H1 (cell line): ENCODE results near the gene DEFB129. TPM values are rescaled to one million over a fixed set of nuclear protein-coding genes. Genes with fewer than 3 reads are reported as not detected.

Source experiments
- CTCF ChIA-PET: fragments of 300-600 bp; sonication (Branson Sonifier 250); formaldehyde crosslinking; loops from one replicate; lab custom pipeline; 2021; ENCODE audit not compliant: partially characterized antibody; lab: Charles Lee
- POLR2A ChIA-PET: fragments of 300-600 bp; sonication (Branson Sonifier 250); formaldehyde crosslinking; loops from one replicate; lab custom pipeline; 2021; ENCODE audit warnings: inconsistent platforms; ENCODE audit not compliant: partially characterized antibody; lab: Charles Lee
- DNase-seq, 2 experiments: peaks; one replicate each; pipeline versions ENCODE4 v3.0.0 to v3.0.0-alpha.2; 2010 to 2022; ENCODE audit warnings: low spot score in 2 of 2, low read depth in 1 of 2, mixed read lengths in 1 of 2
- FAIRE-seq: peaks from 2 replicates; lab custom pipeline; 2011; peaks lifted over from hg19 to GRCh38; lab: Jason Lieb, UNC
- H2AFZ ChIP-seq: 2 replicates; pipeline ENCODE4 v1.8.1; 2012; ENCODE audit warnings: low read length, inconsistent platforms
- H2AK5ac ChIP-seq: 2 replicates; pipeline ENCODE4 v1.6.1; 2013; ENCODE audit warnings: low read depth, low read length
- H2BK120ac ChIP-seq: replicated peaks from 2 replicates; pipeline ENCODE3; 2013; ENCODE audit warnings: low read depth, low read length, inconsistent platforms
- H2BK12ac ChIP-seq: 2 replicates; pipeline ENCODE4 v1.6.1; 2013; ENCODE audit warnings: low read depth, low read length
- H2BK15ac ChIP-seq: 2 replicates; pipeline ENCODE4 v1.6.1; 2013; ENCODE audit warnings: low read length
- H2BK20ac ChIP-seq: 2 replicates; pipeline ENCODE4 v1.6.1; 2013; ENCODE audit warnings: low read length
- H2BK5ac ChIP-seq: 2 replicates; pipeline ENCODE4 v1.6.1; 2013; ENCODE audit warnings: low read depth, low read length
- H3K14ac ChIP-seq: 2 replicates; pipeline ENCODE4 v1.6.1; 2013; ENCODE audit warnings: inconsistent platforms; ENCODE audit not compliant: insufficient read length
- H3K18ac ChIP-seq: 2 replicates; pipeline ENCODE4 v1.6.1; 2013; ENCODE audit warnings: low read length; ENCODE audit errors: extremely low read depth
- H3K23ac ChIP-seq: 2 replicates; pipeline ENCODE4 v1.6.1; 2013; ENCODE audit warnings: inconsistent platforms; ENCODE audit not compliant: insufficient read length
- H3K23me2 ChIP-seq: 2 replicates; pipeline ENCODE4 v1.6.1; 2013; ENCODE audit warnings: low read depth, low read length
- H3K27ac ChIP-seq: 2 replicates; pipeline ENCODE4 v1.6.1; 2011; ENCODE audit warnings: low read depth, low read length, inconsistent platforms
- H3K27me3 ChIP-seq, 4 experiments: replicated peaks in 1 of 4; 1 replicate in 1 of 4; 2 replicates in 3 of 4; pipeline versions ENCODE4 v1.6.1 to v1.8.1; 2011 to 2013; ENCODE audit warnings: low read length in 3 of 4, mild to moderate bottlenecking in 3 of 4, inconsistent platforms in 2 of 4, mixed read lengths in 2 of 4, moderate library complexity in 1 of 4; ENCODE audit not compliant: control insufficient read depth in 3 of 4, insufficient read depth in 3 of 4; ENCODE audit errors: extremely low read depth in 1 of 4
- H3K36me3 ChIP-seq, 4 experiments: 2 replicates each; pipeline versions ENCODE4 v1.6.1 to v1.8.1; 2011 to 2013; ENCODE audit warnings: mild to moderate bottlenecking in 4 of 4, low read length in 3 of 4, moderate library complexity in 2 of 4, control low read depth in 1 of 4, inconsistent platforms in 1 of 4; ENCODE audit not compliant: insufficient read depth in 4 of 4, control insufficient read depth in 2 of 4
- H3K4ac ChIP-seq: replicated peaks from 2 replicates; pipeline ENCODE3; 2013; ENCODE audit warnings: low read length, low read depth, mixed read lengths, inconsistent platforms; ENCODE audit not compliant: insufficient read length
- H3K4me1 ChIP-seq, 4 experiments: replicated peaks in 1 of 4; 1 replicate in 1 of 4; 2 replicates in 3 of 4; pipeline versions ENCODE4 v1.6.1 to v1.8.1; 2011 to 2013; ENCODE audit warnings: low read length in 3 of 4, inconsistent platforms in 2 of 4, mixed read lengths in 1 of 4; ENCODE audit not compliant: insufficient read depth in 4 of 4, control insufficient read depth in 3 of 4
- H3K4me2 ChIP-seq, 2 experiments: 2 replicates each; pipeline versions ENCODE4 v1.6.1 to v1.8.1; 2011 to 2013; ENCODE audit warnings: low read depth in 2 of 2, low read length in 2 of 2, control low read depth in 1 of 2, inconsistent platforms in 1 of 2, mild to moderate bottlenecking in 1 of 2; ENCODE audit not compliant: insufficient read depth in 1 of 2
- H3K4me3 ChIP-seq, 4 experiments: fragments of 200-600, 300-600 bp in 1 of 4; sonication (generic), shearing (Covaris generic), sonication (Bioruptor Twin) in 1 of 4; 2 replicates each; pipeline versions ENCODE4 v1.5.1 to v1.8.1; 2011 to 2016; ENCODE audit warnings: low read length in 4 of 4, low read depth in 3 of 4, control low read depth in 2 of 4, inconsistent platforms in 2 of 4, mild to moderate bottlenecking in 2 of 4, mixed read lengths in 1 of 4, moderate library complexity in 1 of 4; ENCODE audit not compliant: insufficient read depth in 2 of 4; ENCODE audit errors: extremely low read depth in 1 of 4
- H3K56ac ChIP-seq: replicated peaks from 2 replicates; pipeline ENCODE3; 2013; ENCODE audit warnings: low read depth, mild to moderate bottlenecking, mixed read lengths, low read length, inconsistent platforms; ENCODE audit not compliant: insufficient read length
- H3K79me1 ChIP-seq: 2 replicates; pipeline ENCODE4 v1.6.1; 2013; ENCODE audit warnings: low read depth, low read length, control low read depth
- H3K79me2 ChIP-seq, 2 experiments: 2 replicates each; pipeline versions ENCODE4 v1.6.1 to v1.8.1; 2012 to 2013; ENCODE audit warnings: low read length in 2 of 2, mild to moderate bottlenecking in 2 of 2, inconsistent platforms in 1 of 2; ENCODE audit not compliant: insufficient read depth in 2 of 2, control insufficient read depth in 1 of 2
- H3K9ac ChIP-seq, 4 experiments: replicated peaks in 1 of 4; 1 replicate in 1 of 4; 2 replicates in 3 of 4; pipeline versions ENCODE4 v1.6.1 to v1.8.1; 2011 to 2013; ENCODE audit warnings: low read depth in 3 of 4, low read length in 3 of 4, control low read depth in 2 of 4, mild to moderate bottlenecking in 2 of 4, moderate library complexity in 2 of 4, inconsistent platforms in 1 of 4; ENCODE audit errors: extremely low read depth in 1 of 4
- H3K9me3 ChIP-seq, 2 experiments: 2 replicates each; pipeline versions ENCODE4 v1.6.1 to v1.8.1; 2012 to 2013; ENCODE audit warnings: mild to moderate bottlenecking in 2 of 2, moderate library complexity in 2 of 2, control low read depth in 1 of 2, inconsistent platforms in 1 of 2, low read depth in 1 of 2, low read length in 1 of 2, mixed read lengths in 1 of 2; ENCODE audit not compliant: insufficient read depth in 2 of 2
- H4K20me1 ChIP-seq, 2 experiments: replicated peaks in 1 of 2; 2 replicates each; pipeline versions ENCODE3 to v1.8.1; 2011 to 2013; ENCODE audit warnings: inconsistent platforms in 2 of 2, low read length in 2 of 2, mild to moderate bottlenecking in 1 of 2; ENCODE audit not compliant: insufficient read depth in 2 of 2, control insufficient read depth in 1 of 2
- H4K5ac ChIP-seq: 2 replicates; pipeline ENCODE4 v1.6.1; 2013; ENCODE audit warnings: low read length, low read depth, mixed read lengths, inconsistent platforms; ENCODE audit not compliant: insufficient read length
- H4K8ac ChIP-seq: 2 replicates; pipeline ENCODE4 v1.8.0; 2013; ENCODE audit warnings: mild to moderate bottlenecking, moderate library complexity, low read length, inconsistent platforms; ENCODE audit not compliant: insufficient read depth; ENCODE audit errors: extremely low read depth
- H4K91ac ChIP-seq: replicated peaks from 2 replicates; pipeline ENCODE3; 2013; ENCODE audit warnings: low read length, mixed read lengths, inconsistent platforms; ENCODE audit not compliant: insufficient read length
- ASH2L ChIP-seq: fragments of 200-600, 300-600 bp; sonication (generic); IDR thresholded peaks from one replicate; pipeline ENCODE4 v1.7.1; 2017; ENCODE audit warnings: low read length
- CBX5 ChIP-seq: fragments of 300-800, 300-1000 bp; sonication (generic); IDR thresholded peaks from 2 replicates; pipeline ENCODE4 v1.7.1; 2016; ENCODE audit warnings: antibody characterized with exemption, low read length, low read depth
- CEBPB ChIP-seq: IDR thresholded peaks from 2 replicates; pipeline ENCODE4 v1.6.1; 2012; ENCODE audit warnings: low read depth, low read length
- CHD1 ChIP-seq: IDR thresholded peaks from 2 replicates; pipeline ENCODE4 v1.6.1; 2012; ENCODE audit warnings: low read depth, low read length, improper control_type of control experiment
- CTBP2 ChIP-seq: IDR thresholded peaks from 2 replicates; pipeline ENCODE4 v1.7.0; 2011; ENCODE audit warnings: borderline replicate concordance, mild to moderate bottlenecking, moderate library complexity, mixed read lengths, low read length; ENCODE audit not compliant: insufficient read depth, insufficient read length
- EZH2 ChIP-seq: fragments of 200-600 bp; sonication (generic); IDR thresholded peaks from 2 replicates; pipeline ENCODE4 v1.7.1; 2012; ENCODE audit warnings: low read depth, mild to moderate bottlenecking, moderate library complexity, low read length, inconsistent platforms; ENCODE audit not compliant: severe bottlenecking
- KDM4A ChIP-seq: IDR thresholded peaks from one replicate; pipeline ENCODE4 v1.7.1; 2012; ENCODE audit warnings: low read depth, mild to moderate bottlenecking, moderate library complexity, low read length, inconsistent platforms; ENCODE audit not compliant: severe bottlenecking
- NANOG ChIP-seq: IDR thresholded peaks from 2 replicates; pipeline ENCODE4 v1.6.1; 2011; ENCODE audit warnings: low read length, low read depth, mild to moderate bottlenecking, inconsistent platforms; ENCODE audit not compliant: insufficient read depth, poor library complexity, severe bottlenecking
- SAP30 ChIP-seq: fragments of 300-600 bp; sonication (generic); IDR thresholded peaks from 2 replicates; pipeline ENCODE4 v1.7.1; 2012; ENCODE audit warnings: low read length, moderate library complexity, mild to moderate bottlenecking, inconsistent platforms; ENCODE audit not compliant: insufficient read depth, insufficient replicate concordance
- SIRT6 ChIP-seq: IDR thresholded peaks from one replicate; pipeline ENCODE4 v1.7.1; 2012; ENCODE audit warnings: low read length, inconsistent platforms
- SP4 ChIP-seq: IDR thresholded peaks from 2 replicates; pipeline ENCODE4 v1.6.1; 2012; ENCODE audit warnings: low read length, inconsistent platforms
- WGBS, 2 experiments: shearing (Covaris generic) in 1 of 2; methylation state at CpG; one replicate each; pipeline versions ENCODE4 v1.1.6 to v1.1.7; 2013 to 2015; ENCODE audit warnings: low lambda C conversion rate in 2 of 2, mixed read lengths in 2 of 2, inconsistent platforms in 1 of 2, low coverage in 1 of 2, missing lambda C conversion rate in 1 of 2; ENCODE audit not compliant: insufficient replicate concordance in 2 of 2, insufficient coverage in 1 of 2, insufficient read length in 1 of 2; ENCODE audit errors: extremely low coverage in 1 of 2, missing lambda C conversion rate in 1 of 2; 5-methylcytosine and 5-hydroxymethylcytosine counted together
- polyA plus RNA-seq, 7 experiments: library from polyadenylated mRNA; depleted of rRNA in 3 of 7; stranded (reverse) in 5 of 7; unstranded in 2 of 7; fragments of >200 nt in 5 of 7; fragments of 200-250 nt in 2 of 7; gene quantifications; 1 replicate in 5 of 7; 2 replicates in 1 of 7; 4 replicates in 1 of 7; pipeline versions ENCODE4 v1.2.1 to v1.2.3, GENCODE V29; 2011 to 2013; ENCODE audit warnings: missing spikeins in 2 of 7, mixed read lengths in 2 of 7
- total RNA-seq: library from RNA; stranded (reverse); fragmentation: NEBNext Ultra II Directional; extraction: Animal tissue kit (Norgen Biotek cat#: 25700); gene quantifications from 2 replicates; pipeline ENCODE4 v1.2.1, GENCODE V29; 2021

Gene DEFB129
- total and polyA plus RNA-seq, 2 of the 8 experiments (the other 6 are each of a cell fraction or from before 2014, with no cell fraction given), result not detected

DNA sequence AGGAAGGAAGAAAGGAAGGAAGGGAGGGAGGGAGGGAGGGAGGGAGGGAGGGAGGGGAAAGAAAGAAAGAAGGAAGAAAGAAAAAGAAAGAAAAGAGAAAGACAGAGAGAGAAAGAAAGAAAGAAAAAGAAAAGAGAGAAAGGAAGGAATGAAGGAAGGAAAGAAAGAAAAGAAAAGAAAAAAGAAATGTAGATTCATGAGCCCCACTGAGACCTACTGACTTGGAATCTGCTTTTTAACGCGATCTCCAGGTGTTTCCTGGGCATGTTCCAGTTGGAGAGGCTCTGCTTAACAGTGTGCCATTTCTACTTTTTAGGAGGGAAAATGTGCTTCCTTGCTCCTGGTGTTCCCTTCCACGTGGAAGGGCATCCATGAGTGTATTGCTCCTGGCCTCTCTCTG lies 46.8 kb downstream of the DEFB129 start:
- H2BK15ac ChIP-seq, result no peak overlapping the region
- no peak for DNase-seq
- H3K9me3 ChIP-seq, result no peaks in the 10 kb centered on the region
- no peak overlapping the region for H3K9ac ChIP-seq
- H4K20me1 ChIP-seq, result peaks cover 2 to 6% of the 10 kb centered on the region in 2 experiments
- TF ChIP-seq CBX5 (no peak), SP4 (no peak), CHD1 (no peak), SIRT6 (no peak), ASH2L (no peak), EZH2 (no peak), KDM4A (no peak), CTBP2 (no peak), NANOG (no peak), CEBPB (no peak), SAP30 (no peak)
- H2AK5ac ChIP-seq, result no peak overlapping the region
- no peak overlapping the region for H2BK120ac ChIP-seq
- 91% methylated on average over 3 of the region's 3 CpGs; no CpG with 5 or more reads in 1 of the 2 experiments for WGBS, 2 experiments
- H2BK20ac ChIP-seq, result no peak overlapping the region
- POLR2A ChIA-PET, result interaction anchor here (1.2 to 2.2 kb wide), 2 partner anchors 9 to 51 kb away, joined by 3 to 11 read pairs; partner anchors contain the start of gene SOX12
- no peak for FAIRE-seq
- H3K23ac ChIP-seq, result no peak overlapping the region
- no peak overlapping the region for H3K4ac ChIP-seq
- no peak overlapping the region for H3K27ac ChIP-seq
- peaks cover 0 to 4% (median 4%) of the 10 kb centered on the region in 4 experiments; a peak in 4 of 7 replicates for H3K4me1 ChIP-seq
- CTCF ChIA-PET, result interaction anchor here (0.9 to 2.5 kb wide), 3 partner anchors 7 to 57 kb away, joined by 3 to 12 read pairs (median 9); no protein-coding TSS in a partner anchor
- H4K5ac ChIP-seq, result no peak overlapping the region
- H2AFZ ChIP-seq, result no peak overlapping the region
- H4K8ac ChIP-seq, result no peak overlapping the region
- no peak overlapping the region for H4K91ac ChIP-seq
- no peaks in the 10 kb centered on the region for H3K27me3 ChIP-seq
- H3K23me2 ChIP-seq, result no peaks in the 10 kb centered on the region; the same call in 1 of the 2 replicates
- no peak overlapping the region for H3K4me3 ChIP-seq
- no peak overlapping the region for H3K56ac ChIP-seq
- H3K79me1 ChIP-seq, result no peaks in the 10 kb centered on the region; the same call in 1 of the 2 replicates
- H3K14ac ChIP-seq, result no peak overlapping the region
- no peak overlapping the region for H3K4me2 ChIP-seq
- peaks cover 8 to 21% (median 13%) of the 10 kb centered on the region in 4 experiments; a peak in 7 of 8 replicates for H3K36me3 ChIP-seq
- H2BK12ac ChIP-seq, result no peak overlapping the region
- no peaks in the 10 kb centered on the region for H3K79me2 ChIP-seq
- no peak overlapping the region for H2BK5ac ChIP-seq
- no peak overlapping the region for H3K18ac ChIP-seq
